Activated naive CD4-positive, alpha-beta T cell treated with anti-CD3 and anti-CD28 coated beads, Interleukin-2, amount 50 U/mL, for 72 hours (primary cell): ENCODE results near the gene MIXL1. TPM values are rescaled to one million over a fixed set of nuclear protein-coding genes. Genes with fewer than 3 reads are reported as not detected.
A peak's percentile ranks its signal among the peaks of the same experiment; 100 is the strongest.
"Not testable (repeated sequence)": the region's sequence is repeated elsewhere in the genome, so short reads cannot be mapped to it uniquely, and the experiment has no call there.

Source experiments
- ATAC-seq, 2 donors: fragments of 150-1000 bp; cut with Tn5 transposase; 2 replicates each; pipeline ENCODE4 v1.10.0; 2021; ENCODE audit warnings: mild to moderate bottlenecking in 2 of 2, moderate library complexity in 2 of 2
- DNase-seq, 2 donors: peaks; one replicate each; pipeline ENCODE4 v3.0.0; 2021 to 2022; ENCODE audit warnings: low spot score in 2 of 2
- H3K27ac Mint-ChIP-seq, 2 donors: one replicate each; pipeline ENCODE4 v1.8.0; 2022; ENCODE audit warnings: mild to moderate bottlenecking in 2 of 2, mixed read lengths in 2 of 2
- H3K36me3 Mint-ChIP-seq, 2 donors: one replicate each; pipeline ENCODE4 v1.8.0; 2022; ENCODE audit warnings: mixed read lengths in 2 of 2
- H3K9me3 Mint-ChIP-seq, 2 donors: one replicate each; pipeline ENCODE4 v1.8.0; 2022; ENCODE audit warnings: mixed read lengths in 2 of 2
- total RNA-seq, 2 donors: library from RNA; stranded (reverse); gene quantifications; one replicate each; pipeline ENCODE4 v1.2.3, GENCODE V29; 2022

MIXL1 gene
- under 1 TPM in 1 of 2 donors, not detected in 1; 0.27 TPM for total RNA-seq

- no peak within 1 kb of the TSS for H3K27ac Mint-ChIP-seq
- peak; percentile 22 to 62 for ATAC-seq
- DNase-seq = peak in 1 of 2 donors; percentile 16
- no peaks in the 10 kb centered on the region for H3K36me3 Mint-ChIP-seq
- H3K9me3 Mint-ChIP-seq = no peaks in the 10 kb centered on the region
Observed at GRCh38 chr1:226223157-226223785, at the start of gene MIXL1. Gene MIXL1, plus strand, starts transcription at chr1:226223664. Its CDS starts 18 bp downstream, at chr1:226223682.

GRCh38 chr1:226176870-226177269 is 46.6 kb upstream of the MIXL1 start:
- Mint-ChIP-seq H3K27ac (no peak overlapping the region), H3K9me3 (no peaks in the 10 kb centered on the region), H3K36me3 (peaks cover 0 to 7% of the 10 kb centered on the region in 2 donors)
- ATAC-seq (peak in 1 of 2 donors; percentile 51), DNase-seq (no peak)

- DNase-seq (no peak), ATAC-seq (no peak)
- no peaks in the 10 kb centered on the region for H3K9me3 Mint-ChIP-seq
- H3K27ac Mint-ChIP-seq = no peak overlapping the region
- H3K36me3 Mint-ChIP-seq = peaks cover 6 to 28% of the 10 kb centered on the region in 2 donors
Observed at GRCh38 chr1:226181996-226182714, 41.3 kb upstream of the MIXL1 start.

GRCh38 chr1:226185141-226186036 is 38.1 kb upstream of the MIXL1 start:
- peak overlapping the region; percentile 94 to 95 for H3K27ac Mint-ChIP-seq
- no peaks in the 10 kb centered on the region for H3K9me3 Mint-ChIP-seq
- peaks cover 6 to 22% of the 10 kb centered on the region in 2 donors for H3K36me3 Mint-ChIP-seq
- ATAC-seq = no peak
- DNase-seq = no peak

- H3K36me3 Mint-ChIP-seq = peaks cover 6 to 22% of the 10 kb centered on the region in 2 donors
- H3K9me3 Mint-ChIP-seq = no peaks in the 10 kb centered on the region
- peak within 1 kb of the TSS; percentile 94 to 95 for H3K27ac Mint-ChIP-seq
- DNase-seq = peak; percentile 78 to 85
- peak; percentile 92 to 98 for ATAC-seq
Observed at GRCh38 chr1:226186124-226187018, 37.1 kb upstream of the MIXL1 start, which contains the start of gene ACBD3. Gene ACBD3, minus strand, starts transcription at chr1:226186741. Its CDS starts 66 bp downstream, at chr1:226186675.

GRCh38 chr1:226187019-226187322 is 36.5 kb upstream of the MIXL1 start:
- Mint-ChIP-seq H3K9me3 (no peaks in the 10 kb centered on the region), H3K36me3 (peaks cover 6 to 22% of the 10 kb centered on the region in 2 donors), H3K27ac (peak overlapping the region; percentile 87 to 94)
- DNase-seq = no peak
- ATAC-seq = no peak

GRCh38 chr1:226187380-226187779 is 36.1 kb upstream of the MIXL1 start:
- ATAC-seq (no peak), DNase-seq (no peak)
- Mint-ChIP-seq H3K9me3 (no peaks in the 10 kb centered on the region), H3K27ac (peak overlapping the region; percentile 87 to 94), H3K36me3 (peaks cover 6 to 19% of the 10 kb centered on the region in 2 donors)

- Mint-ChIP-seq H3K36me3 (no peaks in the 10 kb centered on the region), H3K9me3 (no peaks in the 10 kb centered on the region), H3K27ac (peak overlapping the region in 1 of 2 donors; percentile 58)
- ATAC-seq = no peak
- DNase-seq = no peak
Observed at GRCh38 chr1:226195144-226195543, 28.3 kb upstream of the MIXL1 start.

GRCh38 chr1:226199971-226200370 is 23.5 kb upstream of the MIXL1 start:
- no peak overlapping the region for H3K27ac Mint-ChIP-seq
- H3K9me3 Mint-ChIP-seq = no peaks in the 10 kb centered on the region
- H3K36me3 Mint-ChIP-seq = no peaks in the 10 kb centered on the region
- no peak for DNase-seq
- ATAC-seq = no peak

GRCh38 chr1:226201029-226201593 is 22.4 kb upstream of the MIXL1 start:
- no peaks in the 10 kb centered on the region for H3K36me3 Mint-ChIP-seq
- no peaks in the 10 kb centered on the region for H3K9me3 Mint-ChIP-seq
- DNase-seq (no peak), ATAC-seq (no peak)
- no peak overlapping the region for H3K27ac Mint-ChIP-seq

GRCh38 chr1:226202246-226202645 is 21.2 kb upstream of the MIXL1 start:
- H3K27ac Mint-ChIP-seq = no peak overlapping the region
- no peak for ATAC-seq
- H3K9me3 Mint-ChIP-seq = no peaks in the 10 kb centered on the region
- H3K36me3 Mint-ChIP-seq = no peaks in the 10 kb centered on the region
- DNase-seq = no peak

GRCh38 chr1:226202666-226203065 is 20.8 kb upstream of the MIXL1 start:
- H3K9me3 Mint-ChIP-seq, H3K36me3 Mint-ChIP-seq, ATAC-seq, DNase-seq, H3K27ac Mint-ChIP-seq: not testable (repeated sequence)

GRCh38 chr1:226203240-226203639 is 20.2 kb upstream of the MIXL1 start:
- Mint-ChIP-seq H3K9me3 (no peaks in the 10 kb centered on the region), H3K36me3 (no peaks in the 10 kb centered on the region), H3K27ac (no peak overlapping the region)
- no peak for DNase-seq
- peak; percentile 49 to 56 for ATAC-seq

GRCh38 chr1:226203655-226204054 is 19.8 kb upstream of the MIXL1 start:
- no peak for ATAC-seq
- H3K9me3 Mint-ChIP-seq = no peaks in the 10 kb centered on the region
- H3K27ac Mint-ChIP-seq = no peak overlapping the region
- H3K36me3 Mint-ChIP-seq = no peaks in the 10 kb centered on the region
- no peak for DNase-seq

- ATAC-seq (no peak), DNase-seq (no peak)
- Mint-ChIP-seq H3K9me3 (no peaks in the 10 kb centered on the region), H3K36me3 (no peaks in the 10 kb centered on the region), H3K27ac (no peak overlapping the region)
Observed at GRCh38 chr1:226204198-226204597, 19.3 kb upstream of the MIXL1 start.

- H3K36me3 Mint-ChIP-seq = no peaks in the 10 kb centered on the region
- H3K27ac Mint-ChIP-seq = no peak overlapping the region
- H3K9me3 Mint-ChIP-seq = no peaks in the 10 kb centered on the region
- ATAC-seq (no peak), DNase-seq (no peak)
Observed at GRCh38 chr1:226207048-226207447, 16.4 kb upstream of the MIXL1 start.
